Stimulated activated CD8-positive, alpha-beta memory T cell treated with anti-CD3 and anti-CD28 coated beads, Interleukin-12 subunit alpha, Interleukin-12 subunit beta, amount 100 ng/mL, for 1 hour (primary cell): ENCODE data around the gene PLAC9.

ENCODE experiments used
- DNase-seq: peaks from one replicate; pipeline ENCODE4 v3.0.0-alpha.2; 2020; ENCODE audit warnings: low read depth

The PLAC9 gene

DNA sequence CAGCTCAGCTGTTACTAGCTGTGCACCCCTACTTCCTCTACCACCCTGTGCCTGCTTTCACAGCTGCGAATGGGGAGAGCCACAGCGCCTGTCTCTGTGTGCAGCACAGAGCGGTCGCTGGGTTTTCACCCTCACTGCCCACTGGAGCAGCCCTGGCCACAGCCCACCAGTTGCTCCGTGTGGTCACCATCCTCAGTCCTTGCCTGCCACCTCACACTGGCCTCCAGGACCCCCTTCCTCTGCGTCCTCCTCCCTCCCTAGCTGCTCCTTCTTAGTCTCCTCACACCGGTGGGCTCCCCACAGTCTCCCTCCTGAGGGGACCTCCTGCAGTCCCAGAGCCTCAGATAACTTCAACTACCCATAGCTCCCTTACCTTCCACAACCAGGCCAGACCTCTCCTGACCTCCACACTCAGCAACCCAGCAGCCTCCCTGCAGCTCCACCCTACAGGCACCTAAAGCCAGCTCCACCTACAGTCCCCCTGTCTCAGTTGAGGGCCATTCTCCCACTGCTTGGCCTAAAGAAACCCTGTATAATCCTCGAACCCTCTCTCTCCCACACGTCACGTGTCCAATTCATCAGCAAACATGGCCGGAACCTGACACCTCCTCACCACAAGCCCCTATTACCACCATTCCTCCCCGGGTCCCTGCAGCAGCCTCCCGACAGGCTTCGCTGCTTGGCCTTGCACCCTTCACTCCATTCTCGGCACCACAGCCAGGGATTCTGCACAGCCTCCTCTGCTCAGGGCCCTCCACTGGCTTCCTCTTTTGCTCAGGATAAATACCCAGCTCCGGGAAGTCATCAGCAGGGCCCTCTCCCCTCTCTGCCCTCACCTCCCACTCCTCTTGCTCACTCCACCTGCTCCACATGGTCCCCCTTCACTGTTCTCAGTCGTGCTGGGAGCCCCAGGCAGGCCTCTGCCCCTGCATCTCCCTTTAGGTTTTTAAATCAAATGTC lies 28.1 kb downstream of the PLAC9 start:
- DNase-seq: no peak

DNA sequence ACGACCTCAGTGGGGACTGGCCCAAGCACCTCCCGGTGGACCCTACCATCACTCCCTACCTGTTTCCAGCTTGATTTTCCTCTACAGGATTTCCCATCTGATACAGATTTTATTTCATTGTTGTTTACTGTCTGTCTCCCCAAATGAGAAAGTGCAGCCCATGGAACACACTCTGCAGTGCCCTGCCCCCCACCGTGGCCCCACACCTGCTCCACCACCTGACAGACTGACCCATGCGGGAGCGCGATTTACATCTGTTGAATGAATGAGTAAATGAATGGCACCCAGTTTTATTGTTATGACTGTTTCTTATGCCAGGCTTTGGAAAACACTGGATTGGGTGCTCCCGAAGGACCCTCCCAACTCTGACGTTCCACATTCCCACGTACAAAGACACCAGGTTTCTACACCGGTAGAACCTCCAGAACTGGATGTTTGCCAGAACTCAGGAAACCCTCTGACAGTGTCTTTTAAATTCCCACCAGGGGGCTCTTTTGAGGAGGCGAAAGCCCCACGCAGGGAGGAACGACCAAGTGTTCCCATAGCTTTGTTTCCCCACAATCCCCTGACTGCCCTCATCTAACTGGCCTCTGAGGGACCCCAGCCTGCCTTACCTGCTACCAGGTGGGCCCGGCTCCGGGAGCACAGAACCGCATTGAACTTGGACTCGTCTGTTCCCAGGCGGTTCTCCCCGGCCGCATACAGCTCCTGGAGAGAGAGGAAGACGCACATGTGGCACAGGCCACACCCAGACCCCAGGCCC lies 29.0 kb downstream of the PLAC9 start:
- no peak for DNase-seq

DNA sequence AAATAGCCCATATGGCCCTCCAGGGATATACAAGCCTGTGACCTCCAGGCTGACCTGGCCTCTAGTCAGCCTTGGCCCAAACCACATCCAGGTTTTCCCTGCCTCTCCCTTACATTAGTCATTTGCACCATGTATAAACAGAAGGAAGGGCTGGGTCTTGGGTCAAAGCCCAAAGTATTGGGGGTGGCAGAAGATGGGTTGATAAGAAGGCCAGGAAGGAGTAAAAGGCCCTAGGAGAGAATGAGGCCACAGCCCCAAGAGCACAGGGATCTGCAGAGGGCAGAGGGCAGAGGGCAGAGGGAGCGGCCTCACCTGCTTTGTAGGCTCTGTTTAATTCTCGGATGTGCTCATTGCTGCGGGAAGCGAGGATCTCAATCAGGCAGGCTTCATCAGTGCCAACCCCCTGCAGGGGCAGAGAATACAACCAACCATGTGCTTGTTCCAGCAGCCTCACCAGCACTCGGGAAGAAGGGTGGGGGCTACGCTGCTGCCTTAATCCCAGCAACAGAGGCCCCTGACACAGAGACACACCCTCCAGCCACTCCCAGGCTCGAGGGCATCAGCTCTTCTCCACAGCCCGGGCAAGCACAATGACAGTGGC lies 31.3 kb downstream of the PLAC9 start:
- no peak for DNase-seq

DNA sequence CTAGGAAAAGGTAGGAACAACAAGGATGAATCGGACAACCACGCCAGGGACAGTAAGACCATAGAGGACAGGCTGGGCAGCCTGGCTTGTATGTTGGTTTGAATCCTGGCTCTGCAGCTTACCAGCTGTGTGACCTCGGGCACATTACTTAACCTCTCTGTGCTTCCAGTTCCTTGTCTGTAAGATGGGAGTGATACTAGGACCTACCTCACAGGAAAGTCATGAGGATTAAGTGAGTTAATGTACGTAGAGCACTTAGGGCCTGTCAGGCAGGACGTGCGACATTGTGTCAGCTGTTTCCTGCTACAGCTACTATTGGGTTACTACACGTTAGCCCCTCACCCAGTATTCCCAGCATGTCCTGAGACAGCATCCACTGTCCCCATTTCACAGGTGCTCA lies 32.1 kb downstream of the PLAC9 start:
- no peak for DNase-seq

DNA sequence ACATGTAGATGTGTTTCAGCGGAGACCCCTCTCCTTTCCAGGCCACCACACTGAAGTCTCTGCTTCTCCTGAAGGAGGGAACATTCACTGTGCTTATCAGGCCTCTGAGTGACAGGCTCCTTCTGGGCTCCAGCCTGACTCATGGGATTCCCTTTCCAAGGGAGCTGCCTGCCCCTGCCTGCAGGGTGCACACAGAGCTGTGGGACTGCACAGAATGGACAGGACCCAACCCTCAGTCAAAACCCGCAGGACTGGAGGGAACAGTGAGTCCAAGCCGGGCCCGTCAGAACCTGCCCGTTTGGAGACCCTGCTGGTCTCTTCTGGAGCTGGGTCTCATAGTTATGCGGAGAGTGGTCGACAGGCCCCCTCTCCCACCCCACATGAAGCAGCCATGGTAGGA lies 32.6 kb downstream of the PLAC9 start:
- DNase-seq: no peak

DNA sequence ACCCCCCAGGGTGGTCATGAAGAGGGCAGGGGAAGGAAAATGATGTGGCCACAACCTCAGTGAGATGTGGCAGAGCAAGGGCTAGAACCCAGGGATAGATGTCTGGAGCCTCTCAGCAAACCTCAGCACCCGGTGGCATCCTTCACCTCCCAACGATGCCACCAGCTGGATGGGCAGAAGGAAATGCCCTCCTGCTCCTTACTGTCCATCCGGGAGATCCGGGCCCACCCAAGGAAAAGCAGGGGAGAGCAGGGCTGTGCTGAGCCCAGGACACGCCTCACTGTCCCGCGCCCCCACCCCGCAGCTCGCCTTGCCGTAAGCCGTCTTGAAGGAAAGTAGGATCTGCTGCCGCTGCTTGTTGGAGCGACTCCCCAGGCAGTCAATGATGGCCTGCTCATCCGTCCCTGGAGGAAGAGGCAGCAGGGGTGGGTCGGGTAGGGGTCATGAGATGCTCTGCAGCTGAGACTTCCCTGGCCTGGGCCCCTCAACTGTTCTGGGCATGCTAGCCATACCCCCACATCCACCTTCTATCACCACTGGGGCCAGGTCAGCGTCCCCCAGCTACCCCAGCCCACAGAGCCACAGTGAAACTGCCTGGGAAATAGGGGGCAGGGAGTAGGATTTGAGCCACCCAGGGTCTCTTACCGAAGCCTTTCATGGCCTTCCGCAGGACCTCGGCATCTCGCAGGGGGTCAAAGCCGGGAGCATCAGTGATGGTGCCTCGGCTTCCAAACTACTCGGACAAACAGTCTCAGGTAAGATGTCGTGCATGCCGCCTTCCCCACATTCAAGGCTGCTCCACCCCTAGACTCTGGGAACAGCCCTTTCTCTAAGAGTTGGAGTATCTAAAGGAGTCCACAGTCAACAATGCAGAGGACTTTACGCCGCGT lies 34.3 kb downstream of the PLAC9 start:
- no peak for DNase-seq

DNA sequence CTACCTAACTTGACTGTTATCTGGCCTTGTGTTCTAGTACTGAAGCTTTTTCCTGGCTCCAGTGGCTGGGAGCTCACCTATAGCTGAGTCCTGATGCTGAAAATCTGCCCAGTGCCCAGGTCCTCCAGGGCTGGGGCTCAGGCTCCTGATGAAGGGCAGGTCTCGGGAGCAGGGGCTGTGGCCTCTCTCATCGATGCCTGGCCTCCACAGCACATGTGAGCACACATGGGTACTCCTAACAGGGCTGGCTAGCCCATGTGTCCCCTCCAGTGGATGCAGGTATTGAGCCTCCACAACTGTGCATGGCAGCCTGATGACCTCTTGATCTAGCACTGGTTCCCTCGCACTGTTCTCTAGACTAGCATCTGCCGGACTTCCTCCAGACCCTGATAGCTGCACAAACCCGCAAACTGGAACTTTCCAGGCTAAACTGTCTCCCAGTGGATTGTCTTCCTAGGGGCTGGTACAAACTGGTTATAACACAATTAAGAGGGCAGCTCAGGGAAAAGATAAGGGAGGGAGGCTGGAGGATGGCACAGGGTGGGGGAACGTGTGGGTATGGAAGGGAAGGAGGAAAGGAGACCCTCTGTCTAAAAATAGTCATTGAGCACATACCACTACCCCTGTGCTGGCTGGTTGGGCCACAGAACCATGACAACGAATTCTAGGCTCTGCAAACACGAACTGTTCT lies 35.1 kb downstream of the PLAC9 start:
- no peak for DNase-seq

DNA sequence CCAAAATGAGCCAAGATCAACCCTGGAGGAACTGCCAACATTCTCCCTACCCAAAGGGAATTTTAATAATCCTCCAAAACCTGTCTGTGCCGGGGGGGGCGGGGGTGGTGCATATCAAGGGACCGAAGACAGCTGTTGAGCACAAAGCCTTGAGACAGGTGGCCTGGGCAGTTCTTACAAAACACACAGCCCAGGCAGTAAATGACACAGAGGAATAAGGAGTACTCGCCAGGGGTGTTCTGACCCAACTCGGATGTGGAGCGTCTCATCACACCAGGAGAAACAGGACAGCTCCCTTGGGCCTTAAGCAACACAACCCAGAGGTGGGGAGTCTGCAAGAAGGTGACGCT lies 35.6 kb downstream of the PLAC9 start:
- DNase-seq: no peak

DNA sequence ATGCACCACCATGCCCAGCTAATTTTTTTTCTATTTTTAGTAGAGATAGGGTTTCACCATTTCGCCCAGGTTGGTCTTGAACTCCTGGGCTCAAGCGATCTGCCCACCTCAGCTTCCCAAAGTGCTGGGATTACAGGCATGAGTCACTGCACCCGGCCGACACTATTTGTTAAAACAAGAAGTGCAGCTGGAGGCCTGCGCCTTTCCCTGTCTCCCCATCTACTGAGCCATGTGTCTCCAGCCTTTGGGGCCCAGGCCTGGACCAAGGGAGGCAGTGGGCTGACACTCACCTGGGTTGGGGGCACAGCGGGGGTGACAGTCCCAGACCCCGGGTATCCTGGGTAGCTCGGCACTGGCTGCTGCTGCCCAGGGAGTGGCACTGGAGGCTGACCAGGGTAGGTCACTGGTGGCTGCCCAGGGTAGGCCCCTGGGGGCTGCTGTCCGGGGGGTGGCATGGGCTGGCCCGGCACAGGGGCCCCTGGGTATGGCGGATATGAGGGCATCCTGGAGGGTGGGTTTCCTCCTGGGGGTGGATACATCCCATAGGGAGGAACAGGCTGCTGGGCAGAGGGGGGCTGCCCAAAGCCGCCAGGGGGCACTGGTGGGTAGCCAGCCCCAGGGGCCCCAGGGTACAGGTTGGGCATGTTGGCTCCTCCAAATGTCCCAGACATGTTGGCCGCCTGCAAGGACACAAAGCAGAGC lies 36.3 kb downstream of the PLAC9 start:
- DNase-seq: no peak

DNA sequence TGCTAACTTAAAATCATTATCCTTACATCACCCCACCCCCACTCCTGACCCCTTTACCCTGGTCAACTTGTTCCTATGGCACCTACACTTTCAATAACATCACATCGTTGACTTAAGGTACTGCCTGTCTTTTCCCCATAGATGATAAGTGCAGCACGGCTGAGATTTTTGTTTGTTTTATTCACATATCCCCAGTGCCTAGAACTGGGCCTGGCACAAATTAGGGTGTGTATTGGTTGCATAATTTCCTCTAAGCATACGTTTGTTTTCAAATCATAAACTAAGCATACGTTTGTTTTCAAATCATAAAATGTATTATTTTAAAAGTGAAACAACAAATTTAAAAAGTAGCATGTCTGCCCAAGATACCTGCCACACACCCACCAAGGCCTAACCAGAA lies 37.5 kb downstream of the PLAC9 start:
- no peak for DNase-seq

DNA sequence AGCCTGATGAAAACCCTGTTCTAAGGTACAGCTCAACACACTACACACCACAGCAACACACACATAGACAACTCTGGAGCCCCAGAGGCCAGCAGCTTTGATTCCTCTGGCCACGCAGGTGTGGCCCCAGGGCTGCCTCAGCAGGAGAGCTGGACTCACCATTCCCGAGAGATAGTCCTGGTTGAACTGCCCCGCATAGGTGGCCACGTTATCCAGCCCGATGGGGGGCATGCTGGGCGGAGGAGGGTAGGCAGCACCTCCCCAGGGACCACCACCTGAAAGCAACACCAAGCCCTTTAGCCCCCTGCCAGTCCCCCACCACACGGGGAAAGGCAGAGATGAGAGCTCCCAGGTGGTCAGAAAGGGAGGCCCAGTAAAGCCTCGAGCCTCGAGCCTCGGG lies 38.1 kb downstream of the PLAC9 start:
- no peak for DNase-seq

DNA sequence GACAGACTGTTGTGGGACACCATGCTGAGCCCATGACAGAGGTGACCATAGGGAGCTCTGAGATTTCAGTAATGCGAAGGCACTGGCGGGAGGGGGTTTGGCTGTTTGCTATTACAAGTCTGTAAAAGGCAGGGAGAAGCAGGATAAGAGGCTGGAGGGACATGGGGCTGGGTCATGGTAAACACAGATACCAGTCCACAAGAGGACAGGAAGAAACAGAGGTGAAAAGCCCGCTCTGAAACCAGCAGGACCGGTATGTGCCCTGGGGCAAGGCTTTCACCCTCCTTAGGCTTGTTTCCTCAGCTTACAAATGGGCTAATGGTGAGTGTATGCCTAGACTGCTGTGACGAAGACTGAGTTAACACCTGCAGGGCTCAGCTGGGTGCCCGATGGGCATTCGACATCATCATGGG lies 38.7 kb downstream of the PLAC9 start:
- no peak for DNase-seq

DNA sequence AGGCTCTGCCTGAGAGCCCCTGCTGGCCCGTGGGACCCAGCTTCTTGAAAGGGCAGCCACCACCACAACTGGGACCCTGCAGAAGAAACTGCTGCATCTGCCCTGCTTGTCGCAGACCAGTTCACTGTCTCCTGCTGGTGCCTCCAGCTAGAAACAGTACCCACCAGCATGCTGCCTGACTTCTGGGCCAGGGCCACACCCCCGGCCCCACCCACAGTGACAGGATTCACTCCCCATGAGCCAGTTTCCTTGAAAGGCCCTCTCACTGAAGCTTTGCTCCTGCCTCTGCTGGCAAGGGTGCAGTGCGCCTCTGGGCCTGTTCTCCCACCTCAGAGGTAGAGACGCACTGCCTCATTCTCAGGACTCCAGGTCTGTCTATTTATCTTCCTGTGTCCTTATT lies 40.4 kb downstream of the PLAC9 start:
- DNase-seq: no peak

DNA sequence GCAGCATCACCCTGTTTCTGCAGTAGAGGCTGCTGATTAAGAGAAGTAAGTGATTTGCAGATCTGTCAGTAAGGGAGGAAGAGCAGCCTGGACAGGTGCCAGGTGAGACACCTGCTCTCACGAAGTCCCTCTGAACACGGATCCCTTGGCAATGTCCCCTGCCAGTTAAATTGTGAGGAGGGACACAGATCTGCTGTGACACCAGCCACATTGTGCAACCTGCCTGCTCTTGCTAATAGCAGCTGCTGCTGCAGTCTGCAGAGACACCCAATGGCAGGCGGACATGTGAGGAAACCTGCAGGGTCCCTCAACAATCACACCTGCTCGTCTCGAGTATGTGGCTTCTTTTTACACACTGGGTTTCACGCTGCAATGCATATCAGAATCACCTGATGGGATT lies 40.9 kb downstream of the PLAC9 start:
- no peak for DNase-seq

DNA sequence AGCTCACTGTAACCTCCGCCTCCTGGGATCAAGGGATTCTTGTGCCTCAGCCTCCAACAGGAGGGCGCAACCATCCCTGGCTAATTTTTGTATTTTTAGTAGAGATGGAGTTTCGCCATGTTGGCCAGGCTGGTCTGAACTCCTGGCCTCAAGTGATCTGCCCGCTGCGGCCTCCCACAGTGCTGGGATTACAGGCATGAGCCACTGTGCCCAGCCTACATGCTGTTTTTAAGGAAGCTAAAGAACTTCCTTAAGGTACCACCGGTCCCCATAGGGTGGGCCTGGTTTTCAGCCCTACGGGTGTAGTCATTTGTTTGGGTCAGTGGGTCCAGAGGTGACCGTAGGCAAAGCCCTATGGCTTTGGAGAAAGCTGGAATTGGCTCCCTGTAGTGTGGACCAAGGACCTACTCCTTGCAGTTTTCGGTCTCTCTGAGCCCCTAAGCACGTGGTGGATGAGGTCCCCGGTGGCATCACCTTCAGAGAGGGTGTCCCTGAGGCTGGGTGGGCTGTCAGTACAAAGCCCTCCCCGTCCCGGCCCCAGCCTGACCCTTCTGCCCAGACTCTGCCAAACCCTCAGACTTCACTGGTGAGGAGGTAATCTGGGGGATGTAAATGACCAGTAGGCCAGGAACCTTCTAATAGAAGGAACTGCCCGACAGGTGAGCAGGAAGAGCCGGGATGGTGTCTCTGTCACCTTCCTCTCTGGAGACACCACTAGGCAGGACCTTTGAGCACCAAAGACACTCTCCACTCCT lies 42.3 kb downstream of the PLAC9 start:
- no peak for DNase-seq

DNA sequence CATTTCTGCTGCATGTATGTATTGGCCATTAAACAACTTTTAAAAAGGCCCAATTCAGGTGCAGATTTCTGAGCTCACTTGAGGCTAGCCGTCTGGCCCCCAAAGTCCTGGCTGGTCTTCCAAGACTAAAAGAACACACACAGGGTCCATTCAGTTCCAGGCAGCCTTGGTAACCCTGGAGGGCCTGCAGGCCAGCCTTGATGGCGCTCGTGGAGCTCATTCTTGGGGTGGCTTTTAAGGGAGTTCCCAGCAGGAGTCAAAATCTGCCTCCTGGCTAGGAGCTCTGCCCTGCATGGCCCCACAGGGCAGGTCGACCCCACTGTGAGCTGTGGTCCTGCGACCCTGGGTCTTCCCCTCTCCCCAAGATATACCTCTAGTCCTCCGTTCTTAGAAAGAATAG lies 44.0 kb downstream of the PLAC9 start:
- no peak for DNase-seq

DNA sequence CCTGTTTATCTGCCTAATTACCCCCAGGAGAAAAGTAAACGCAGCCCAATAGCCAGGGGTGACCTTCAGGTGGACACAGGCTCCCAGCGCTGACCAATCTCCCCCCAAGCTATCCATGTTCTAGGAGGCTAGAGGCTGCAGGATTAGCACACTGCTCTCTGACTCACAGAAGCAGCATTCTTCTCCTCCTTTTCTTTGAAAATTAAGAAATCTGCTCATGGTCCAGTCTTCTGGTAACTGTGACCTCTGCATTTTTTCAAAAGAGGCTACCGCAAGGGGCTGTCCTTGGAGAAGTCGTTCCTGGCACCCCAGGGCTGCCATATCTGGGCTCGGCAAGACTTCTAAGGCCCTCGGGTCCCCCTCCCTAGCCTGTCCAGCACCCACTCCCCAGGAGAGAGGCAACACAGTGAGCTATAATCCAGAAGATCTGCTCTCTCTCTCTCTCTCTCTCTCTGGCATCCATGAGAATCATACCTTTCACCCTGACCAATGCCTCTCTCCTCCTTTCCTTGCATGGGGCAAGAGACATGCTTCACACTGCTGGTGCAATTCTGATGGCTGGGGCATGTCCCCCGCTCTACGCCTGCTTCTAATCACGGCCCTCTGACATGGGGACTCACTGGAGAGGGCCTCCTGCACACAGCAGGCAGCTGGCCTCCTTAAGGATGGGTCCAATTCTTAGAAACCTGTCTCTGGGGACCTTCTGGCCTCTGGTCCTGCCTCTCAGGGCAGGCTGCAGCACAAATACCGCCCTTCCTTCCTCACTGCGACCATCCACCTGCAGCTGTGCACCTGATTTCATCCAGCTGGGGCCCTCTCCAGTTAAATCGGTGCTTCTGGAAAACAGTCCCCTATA lies 45.5 kb downstream of the PLAC9 start:
- no peak for DNase-seq

DNA sequence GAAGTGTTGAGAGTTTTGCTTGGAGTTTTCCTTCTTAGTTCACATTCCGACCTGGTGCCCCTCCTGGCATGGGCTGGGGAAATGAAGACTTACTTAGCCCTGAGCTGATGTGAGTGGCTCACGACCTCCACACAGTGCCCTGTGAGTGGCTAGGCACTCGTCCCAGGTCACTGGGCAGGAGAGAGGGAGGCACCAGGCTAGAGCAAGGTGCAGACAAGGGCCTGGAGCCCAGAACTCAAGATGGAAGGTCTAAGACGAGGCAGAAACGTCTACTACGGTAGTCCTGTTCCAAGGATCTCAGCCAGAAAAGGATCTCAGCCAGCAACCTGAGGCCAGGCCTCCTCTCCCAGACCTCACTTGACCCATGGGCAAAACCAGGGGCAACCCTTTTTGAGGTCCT lies 50.5 kb downstream of the PLAC9 start:
- DNase-seq: no peak

DNA sequence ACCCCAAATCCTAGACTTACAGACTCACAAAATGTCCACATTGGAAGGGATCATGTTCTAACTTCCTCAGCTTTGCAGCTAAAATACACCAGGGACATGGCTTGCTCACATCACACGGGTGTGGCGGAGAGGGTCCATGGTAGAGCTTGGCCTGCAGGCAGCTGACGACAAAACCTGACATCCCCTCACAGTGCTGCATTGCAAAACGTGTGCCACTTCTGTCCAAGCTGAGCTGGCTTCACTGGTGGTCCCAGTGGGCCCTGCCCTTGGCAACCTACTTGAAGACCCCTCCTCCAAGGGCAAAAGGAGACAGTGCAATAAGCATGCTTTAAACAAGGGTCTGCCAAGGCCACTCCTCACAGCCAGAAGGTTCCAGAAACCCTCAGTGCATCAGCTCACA lies 50.9 kb downstream of the PLAC9 start:
- DNase-seq: no peak
